Fibroblast of lung (primary cell): ENCODE results near the gene CHST9. TPM values are rescaled to one million over a fixed set of nuclear protein-coding genes. Genes with fewer than 3 reads are reported as not detected.

Experiments
- DNase-seq, 2 donors: peaks; one replicate each; pipeline versions ENCODE4 v3.0.0 to v3.0.0-alpha.2; 2010; ENCODE audit warnings: low read depth in 2 of 2
- H2AFZ ChIP-seq: 2 replicates; pipeline ENCODE4 v1.5.1; 2012; ENCODE audit warnings: low read length, control low read depth, inconsistent platforms
- H3K27ac ChIP-seq: 2 replicates; pipeline ENCODE4 v1.5.1; 2011; ENCODE audit warnings: low read length, control low read depth; ENCODE audit not compliant: insufficient read depth
- H3K27me3 ChIP-seq: 2 replicates; pipeline ENCODE4 v1.5.1; 2011; ENCODE audit warnings: mild to moderate bottlenecking, low read length; ENCODE audit not compliant: control insufficient read depth, insufficient read depth
- H3K36me3 ChIP-seq: 2 replicates; pipeline ENCODE4 v1.5.1; 2011; ENCODE audit warnings: low read length; ENCODE audit not compliant: control insufficient read depth, insufficient read depth
- H3K4me1 ChIP-seq: 2 replicates; pipeline ENCODE4 v1.5.1; 2011; ENCODE audit warnings: low read length; ENCODE audit not compliant: control insufficient read depth, insufficient read depth; ENCODE audit errors: extremely low read depth
- H3K4me2 ChIP-seq: 2 replicates; pipeline ENCODE4 v1.5.1; 2011; ENCODE audit warnings: low read length, control low read depth; ENCODE audit not compliant: insufficient read depth; ENCODE audit errors: extremely low read depth
- H3K4me3 ChIP-seq, 4 experiments: fragments of 200-600 bp in 1 of 4; sonication (generic) in 1 of 4; replicated peaks in 1 of 4; 2 replicates each; pipeline ENCODE4 v1.5.1; 2011 to 2016; ENCODE audit warnings: low read length in 4 of 4, low read depth in 3 of 4, mild to moderate bottlenecking in 3 of 4, control low read depth in 2 of 4, inconsistent platforms in 1 of 4, mixed read lengths in 1 of 4; ENCODE audit not compliant: insufficient read depth in 1 of 4; ENCODE audit errors: control extremely low read depth in 1 of 4
- H3K79me2 ChIP-seq: 2 replicates; pipeline ENCODE4 v1.5.1; 2012; ENCODE audit warnings: mild to moderate bottlenecking, low read length, inconsistent platforms; ENCODE audit not compliant: control insufficient read depth, insufficient read depth
- H3K9ac ChIP-seq: 2 replicates; pipeline ENCODE4 v1.5.1; 2011; ENCODE audit warnings: mild to moderate bottlenecking, low read length, control low read depth; ENCODE audit not compliant: insufficient read depth
- H3K9me3 ChIP-seq: 2 replicates; pipeline ENCODE4 v1.5.1; 2012; ENCODE audit warnings: low read depth, low read length; ENCODE audit not compliant: control insufficient read depth, insufficient read depth
- H4K20me1 ChIP-seq: 2 replicates; pipeline ENCODE4 v1.5.1; 2011; ENCODE audit warnings: low read length; ENCODE audit not compliant: control insufficient read depth, insufficient read depth; ENCODE audit errors: extremely low read depth
- EZH2 ChIP-seq: IDR thresholded peaks from 2 replicates; pipeline ENCODE4 v1.5.1; 2012; ENCODE audit warnings: low read length, control low read depth, mild to moderate bottlenecking; ENCODE audit errors: missing control alignments
- polyA plus RNA-seq, 2 donors: library from polyadenylated mRNA; depleted of rRNA in 1 of 2; stranded (reverse) in 1 of 2; unstranded in 1 of 2; fragments of >200 nt; gene quantifications; 2 replicates each; pipeline ENCODE4 v1.2.1, GENCODE V29; 2011 to 2012; ENCODE audit warnings: missing spikeins in 1 of 2
- total RNA-seq: library from RNA; depleted of rRNA; stranded (reverse); fragments of >200 nt; gene quantifications from 2 replicates; pipeline ENCODE4 v1.2.1, GENCODE V29; 2014
- TF ChIP-seq, protein P1 (sequence below), 2 donors: IDR thresholded peaks in 1 of 2; conservative IDR thresholded peaks in 1 of 2; 1 replicate in 1 of 2; 2 replicates in 1 of 2; pipeline ENCODE4 v1.5.1; 2011 to 2012; ENCODE audit warnings: low read length in 2 of 2, control low read depth in 1 of 2, inconsistent platforms in 1 of 2, low read depth in 1 of 2, mild to moderate bottlenecking in 1 of 2

Gene CHST9
- total and polyA plus RNA-seq, 2 donors (not counting 1 experiment from before 2014, with no cell fraction given) = not detected

DNA sequence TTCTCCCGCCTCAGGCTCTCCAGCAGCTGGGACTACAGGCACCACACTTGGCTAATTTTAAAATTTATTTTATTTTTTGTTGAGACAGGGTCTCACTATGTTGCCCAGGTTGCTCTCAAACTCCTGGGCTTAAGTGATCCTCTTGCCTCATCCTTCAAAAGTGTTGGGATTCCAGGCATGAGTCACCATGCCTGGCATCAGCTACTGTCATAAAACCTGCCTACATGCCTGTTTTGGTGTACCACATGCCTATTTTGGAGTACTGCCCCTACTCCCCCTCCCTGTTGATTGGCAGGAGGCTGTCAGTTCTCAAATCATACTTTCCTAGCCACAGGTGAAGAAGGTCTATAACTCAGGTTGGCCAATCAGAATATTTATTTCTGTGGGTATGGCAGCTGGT, 64.0 kb downstream of the CHST9 start:
- Histone ChIP-seq H3K4me2 (no peak overlapping the region), H3K9me3 (no peaks in the 10 kb centered on the region)
- TF ChIP-seq, protein P1, sequence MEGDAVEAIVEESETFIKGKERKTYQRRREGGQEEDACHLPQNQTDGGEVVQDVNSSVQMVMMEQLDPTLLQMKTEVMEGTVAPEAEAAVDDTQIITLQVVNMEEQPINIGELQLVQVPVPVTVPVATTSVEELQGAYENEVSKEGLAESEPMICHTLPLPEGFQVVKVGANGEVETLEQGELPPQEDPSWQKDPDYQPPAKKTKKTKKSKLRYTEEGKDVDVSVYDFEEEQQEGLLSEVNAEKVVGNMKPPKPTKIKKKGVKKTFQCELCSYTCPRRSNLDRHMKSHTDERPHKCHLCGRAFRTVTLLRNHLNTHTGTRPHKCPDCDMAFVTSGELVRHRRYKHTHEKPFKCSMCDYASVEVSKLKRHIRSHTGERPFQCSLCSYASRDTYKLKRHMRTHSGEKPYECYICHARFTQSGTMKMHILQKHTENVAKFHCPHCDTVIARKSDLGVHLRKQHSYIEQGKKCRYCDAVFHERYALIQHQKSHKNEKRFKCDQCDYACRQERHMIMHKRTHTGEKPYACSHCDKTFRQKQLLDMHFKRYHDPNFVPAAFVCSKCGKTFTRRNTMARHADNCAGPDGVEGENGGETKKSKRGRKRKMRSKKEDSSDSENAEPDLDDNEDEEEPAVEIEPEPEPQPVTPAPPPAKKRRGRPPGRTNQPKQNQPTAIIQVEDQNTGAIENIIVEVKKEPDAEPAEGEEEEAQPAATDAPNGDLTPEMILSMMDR (conservative IDR thresholded peaks at IDR 0.05 in 1 of 2, IDR thresholded peaks at IDR 0.05 in 1 of 2; ENCODE audit: low read depth in 1 of 2, low read length in 2 of 2) = no peak
- TF ChIP-seq EZH2 = no peak

DNA sequence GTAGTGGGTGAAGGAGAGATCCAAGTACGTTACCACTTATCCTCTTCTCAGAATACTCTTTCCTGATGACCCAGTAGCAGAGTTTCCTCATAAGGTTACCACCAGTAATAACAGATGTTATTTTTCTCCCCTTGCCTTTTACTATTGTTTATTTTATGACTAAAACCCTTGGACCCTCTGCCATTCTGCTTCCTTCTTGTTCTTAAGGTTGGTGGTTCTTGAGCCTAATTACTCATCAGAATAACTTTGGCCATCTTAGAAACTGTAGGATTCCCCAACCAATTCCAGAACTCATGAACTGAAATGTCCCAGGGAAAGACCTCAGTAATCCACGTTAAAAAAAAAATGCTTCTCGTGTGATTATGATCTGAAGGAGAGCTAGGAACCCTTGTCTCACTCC, 64.9 kb downstream of the CHST9 start:
- Histone ChIP-seq H3K79me2 (no peaks in the 10 kb centered on the region), H4K20me1 (no peaks in the 10 kb centered on the region), H2AFZ (no peak overlapping the region), H3K9ac (no peak overlapping the region), H3K4me3 (no peak overlapping the region), H3K4me2 (no peak overlapping the region), H3K36me3 (no peaks in the 10 kb centered on the region), H3K27me3 (no peaks in the 10 kb centered on the region), H3K4me1 (no peaks in the 10 kb centered on the region), H3K27ac (no peak overlapping the region), H3K9me3 (no peaks in the 10 kb centered on the region)
- peak in 1 of 2 donors; percentile 53 for DNase-seq
- TF ChIP-seq EZH2 = no peak
- TF ChIP-seq, protein P1 (conservative IDR thresholded peaks at IDR 0.05 in 1 of 2, IDR thresholded peaks at IDR 0.05 in 1 of 2; ENCODE audit: low read depth in 1 of 2, low read length in 2 of 2) = no peak

More for the DNA sequence above, 64.0 kb downstream of the CHST9 start:
- Histone ChIP-seq H3K4me1 (no peaks in the 10 kb centered on the region), H3K4me3 (no peak overlapping the region), H4K20me1 (no peaks in the 10 kb centered on the region), H3K36me3 (no peaks in the 10 kb centered on the region), H3K9ac (no peak overlapping the region), H3K27ac (no peak overlapping the region), H3K27me3 (no peaks in the 10 kb centered on the region), H2AFZ (no peak overlapping the region), H3K79me2 (no peaks in the 10 kb centered on the region)
- no peak for DNase-seq

DNA sequence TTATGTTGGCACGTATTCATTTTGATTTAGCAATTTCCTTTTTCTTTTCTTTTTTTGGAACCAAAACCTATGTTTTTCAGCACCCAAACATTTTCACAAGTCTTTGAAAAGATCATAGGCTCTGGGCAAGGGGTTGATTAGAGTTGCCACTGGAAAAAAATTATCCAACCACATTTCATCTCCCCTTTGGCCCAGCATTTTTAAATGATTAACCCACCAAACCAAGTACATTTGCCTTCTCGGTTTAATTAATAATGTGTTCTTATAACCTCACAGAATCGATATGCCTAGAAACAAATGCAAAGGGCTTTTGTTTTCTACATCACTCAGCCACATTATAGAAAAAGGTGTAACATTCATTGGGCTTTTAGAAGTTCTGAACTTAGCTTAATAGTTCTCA, 66.1 kb downstream of the CHST9 start:
- Histone ChIP-seq H3K9me3 (no peaks in the 10 kb centered on the region), H2AFZ (no peak overlapping the region), H4K20me1 (no peaks in the 10 kb centered on the region), H3K9ac (no peak overlapping the region), H3K27me3 (no peaks in the 10 kb centered on the region), H3K36me3 (no peaks in the 10 kb centered on the region), H3K27ac (no peak overlapping the region), H3K4me3 (no peak overlapping the region), H3K79me2 (no peaks in the 10 kb centered on the region), H3K4me1 (no peaks in the 10 kb centered on the region), H3K4me2 (no peak overlapping the region)
- TF ChIP-seq EZH2 = no peak
- TF ChIP-seq, protein P1 (conservative IDR thresholded peaks at IDR 0.05 in 1 of 2, IDR thresholded peaks at IDR 0.05 in 1 of 2; ENCODE audit: low read depth in 1 of 2, low read length in 2 of 2) = no peak
- no peak for DNase-seq
